ENCODE data around the gene IDE.

- TF ChIP-seq CTCF (IDR thresholded peaks at IDR 0.05) (no peak), POLR2A (IDR thresholded peaks at IDR 0.05) (no peak)
These were observed 11.5 kb downstream of the IDE start for GRCh38 chr10:92562424-92562823.
